B cell (primary cell): ENCODE results near the gene HLA-DOB. TPM values are rescaled to one million over a fixed set of nuclear protein-coding genes. Genes with fewer than 3 reads are reported as not detected.

ENCODE experiments used
- ATAC-seq: fragments of 200-7000 bp; cut with Tn5 transposase; one replicate; pipeline ENCODE4 v1.10.0; 2021; ENCODE audit warnings: low read depth, mild to moderate bottlenecking, moderate number of reproducible peaks, moderate library complexity
- CTCF ChIA-PET: fragments of 350-600 bp; sonication (Branson Sonifier 250); formaldehyde crosslinking; loops from one replicate; lab custom pipeline; 2021; ENCODE audit warnings: antibody characterized with exemption, inconsistent platforms; lab: Charles Lee
- POLR2A ChIA-PET: fragments of 350-600 bp; sonication (Branson Sonifier 250); formaldehyde crosslinking; loops from one replicate; lab custom pipeline; 2021; ENCODE audit warnings: antibody characterized with exemption; lab: Charles Lee
- DNase-seq: peaks from one replicate; pipeline ENCODE4 v3.0.0; 2013
- H2AFZ ChIP-seq: 2 replicates; pipeline ENCODE4 v1.6.1; 2012; ENCODE audit warnings: mild to moderate bottlenecking, low read depth, low read length; ENCODE audit not compliant: insufficient read depth, poor library complexity, severe bottlenecking
- H3K27ac ChIP-seq, 2 donors: 1 replicate in 1 of 2; 2 replicates in 1 of 2; pipeline ENCODE4 v1.5.1; 2012 to 2013; ENCODE audit warnings: low read length in 2 of 2, mild to moderate bottlenecking in 2 of 2, moderate library complexity in 1 of 2
- H3K27me3 ChIP-seq, 4 experiments: fragments of 200-600 bp in 1 of 4; sonication (generic) in 1 of 4; replicated peaks in 1 of 4; 1 replicate in 2 of 4; 2 replicates in 2 of 4; pipeline versions ENCODE4 v1.6.1 to v1.7.0; 2013 to 2016; ENCODE audit warnings: low read length in 3 of 4, mild to moderate bottlenecking in 2 of 4, mixed read lengths in 1 of 4, moderate library complexity in 1 of 4; ENCODE audit not compliant: insufficient read depth in 4 of 4, control insufficient read depth in 3 of 4; ENCODE audit errors: control extremely low read depth in 1 of 4
- H3K36me3 ChIP-seq, 2 experiments: replicated peaks in 1 of 2; 1 replicate in 1 of 2; 2 replicates in 1 of 2; pipeline versions ENCODE4 v1.6.1 to v1.7.1; 2013; ENCODE audit warnings: low read length in 1 of 2; ENCODE audit not compliant: insufficient read depth in 2 of 2, control insufficient read depth in 1 of 2; ENCODE audit errors: control extremely low read depth in 1 of 2, extremely low read depth in 1 of 2
- H3K4me1 ChIP-seq, 2 donors: fragments of 200-600 bp in 1 of 2; sonication (generic) in 1 of 2; 1 replicate in 1 of 2; 2 replicates in 1 of 2; pipeline versions ENCODE4 v1.5.1 to v1.6.1; 2013 to 2017; ENCODE audit warnings: low read length in 2 of 2; ENCODE audit not compliant: control insufficient read depth in 2 of 2, insufficient read depth in 2 of 2
- H3K4me2 ChIP-seq: replicated peaks from 2 replicates; pipeline ENCODE3; 2012; ENCODE audit warnings: mild to moderate bottlenecking, low read depth, low read length; ENCODE audit not compliant: poor library complexity, severe bottlenecking
- H3K4me3 ChIP-seq, 5 experiments: fragments of 200-600 bp in 1 of 5; sonication (generic) in 1 of 5; 1 replicate in 3 of 5; 2 replicates in 2 of 5; pipeline versions ENCODE4 v1.5.1 to v1.7.0; 2011 to 2016; ENCODE audit warnings: low read length in 4 of 5, mild to moderate bottlenecking in 4 of 5, low read depth in 2 of 5, control low read depth in 1 of 5, moderate library complexity in 1 of 5; ENCODE audit not compliant: insufficient read depth in 1 of 5; ENCODE audit errors: control extremely low read depth in 1 of 5, extremely low read depth in 1 of 5
- H3K79me2 ChIP-seq: fragments of 200-600 bp; sonication (generic); one replicate; pipeline ENCODE4 v1.6.0; 2016; ENCODE audit warnings: low read length; ENCODE audit not compliant: control insufficient read depth, insufficient read depth
- H3K9ac ChIP-seq: fragments of 200-600 bp; sonication (generic); 2 replicates; pipeline ENCODE4 v1.6.1; 2017; ENCODE audit warnings: mild to moderate bottlenecking, low read length, moderate library complexity
- H3K9me3 ChIP-seq, 3 donors: one replicate each; pipeline versions ENCODE4 v1.6.1 to v1.7.1; 2013; ENCODE audit warnings: low read length in 2 of 3; ENCODE audit not compliant: control insufficient read depth in 2 of 3, insufficient read depth in 1 of 3; ENCODE audit errors: control extremely low read depth in 1 of 3
- H4K20me1 ChIP-seq: 2 replicates; pipeline ENCODE4 v1.6.0; 2012; ENCODE audit warnings: mild to moderate bottlenecking, low read length; ENCODE audit not compliant: insufficient read depth, control insufficient read depth, poor library complexity, severe bottlenecking
- H3K27ac Mint-ChIP-seq: one replicate; pipeline ENCODE4 v1.8.0; 2021; ENCODE audit warnings: mixed read lengths
- H3K27me3 Mint-ChIP-seq: one replicate; pipeline ENCODE4 v1.8.0; 2021; ENCODE audit warnings: mixed read lengths
- H3K4me1 Mint-ChIP-seq: one replicate; pipeline ENCODE4 v1.8.0; 2021; ENCODE audit warnings: mixed read lengths
- H3K4me3 Mint-ChIP-seq: one replicate; pipeline ENCODE4 v1.8.0; 2021; ENCODE audit warnings: mixed read lengths
- H3K9me3 Mint-ChIP-seq: one replicate; pipeline ENCODE4 v1.8.0; 2022; ENCODE audit warnings: mixed read lengths; ENCODE audit not compliant: insufficient read depth
- CTCF ChIP-seq: fragments of 200-600 bp; IDR thresholded peaks from one replicate; pipeline ENCODE4 v1.8.0; 2022; ENCODE audit warnings: antibody characterized with exemption, mild to moderate bottlenecking
- EZH2 ChIP-seq: IDR thresholded peaks from 2 replicates; pipeline ENCODE4 v1.6.1; 2012; ENCODE audit warnings: borderline replicate concordance, low read depth, mild to moderate bottlenecking, moderate library complexity, low read length; ENCODE audit not compliant: insufficient read depth, poor library complexity, severe bottlenecking
- WGBS: methylation state at CpG from one replicate; pipeline ENCODE4 v1.1.5; 2013; ENCODE audit warnings: missing lambda C conversion rate; ENCODE audit not compliant: insufficient coverage; 5-methylcytosine and 5-hydroxymethylcytosine counted together
- intact Hi-C: fragments of 100-400 bp; cut with micrococcal nuclease; formaldehyde crosslinking; loops from one replicate; pipeline ENCODE4 v1.10.0; 2022
- polyA plus RNA-seq: library from polyadenylated mRNA; depleted of rRNA; stranded (reverse); fragments of >200 nt; gene quantifications from 2 replicates; pipeline ENCODE4 v1.2.3, GENCODE V29; 2012
- total RNA-seq, 2 donors: library from RNA; stranded (reverse); fragments of 120-200 nt in 1 of 2; gene quantifications; 1 replicate in 1 of 2; 2 replicates in 1 of 2; pipeline versions ENCODE4 v1.2.3 to v1.2.4, GENCODE V29; 2013 to 2022

HLA-DOB gene
- total and polyA plus RNA-seq, 2 donors (not counting 1 experiment from before 2014, with no cell fraction given), result 109 to 231 TPM

GRCh38 chr6:32827025-32827424, 10.2 kb upstream of the HLA-DOB start:
- Histone ChIP-seq H3K4me2 (no peak overlapping the region), H4K20me1 (no peaks in the 10 kb centered on the region), H3K79me2 (peaks cover 30% of the 10 kb centered on the region), H3K27ac (no peak overlapping the region), H3K27me3 (no peaks in the 10 kb centered on the region), H3K9ac (no peak overlapping the region), H3K9me3 (no peaks in the 10 kb centered on the region), H3K4me1 (peaks cover under 1% of the 10 kb centered on the region in 2 donors), H3K4me3 (no peak overlapping the region), H2AFZ (no peak overlapping the region), H3K36me3 (peaks cover 18 to 52% of the 10 kb centered on the region in 2 experiments)
- TF ChIP-seq CTCF, result no peak
- no peak for TF ChIP-seq EZH2
- no peak for DNase-seq
- ChIA-PET CTCF (interaction anchor here (0.8 to 4.7 kb wide), 11 partner anchors 10 to 395 kb away, joined by 3 to 33 read pairs (median 3); partner anchors contain the start of genes HLA-DOB, PSMB9, TAP1 and TAP2), POLR2A (interaction anchor here (0.9 kb wide), 1 partner anchor 11 kb away, joined by 6 read pairs; the partner anchor contains the start of gene TAP2)
- Mint-ChIP-seq H3K9me3 (no peaks in the 10 kb centered on the region), H3K27me3 (no peaks in the 10 kb centered on the region), H3K4me1 (peaks cover 9% of the 10 kb centered on the region), H3K27ac (peak overlapping the region; percentile 18), H3K4me3 (no peak overlapping the region)
- intact Hi-C loops, result no loop called here
- 100% methylated on average over 1 of the region's 3 CpGs for WGBS
- no peak for ATAC-seq

GRCh38 chr6:32825966-32826365, 9.2 kb upstream of the HLA-DOB start:
- TF ChIP-seq CTCF, result no peak
- TF ChIP-seq EZH2, result no peak
- POLR2A ChIA-PET, result no interaction called here
- Mint-ChIP-seq H3K27me3 (no peaks in the 10 kb centered on the region), H3K9me3 (no peaks in the 10 kb centered on the region), H3K4me1 (peaks cover 15% of the 10 kb centered on the region), H3K27ac (no peak overlapping the region), H3K4me3 (no peak overlapping the region)
- H3K79me2 ChIP-seq, result peaks cover 19% of the 10 kb centered on the region
- CTCF ChIA-PET, result interaction anchor here (0.9 to 4.7 kb wide), 10 partner anchors 9 to 189 kb away, joined by 3 to 33 read pairs (median 4); partner anchors contain the start of genes HLA-DOB and TAP2
- no peaks in the 10 kb centered on the region for H4K20me1 ChIP-seq
- no peaks in the 10 kb centered on the region for H3K27me3 ChIP-seq
- ATAC-seq, result no peak
- no peak overlapping the region for H2AFZ ChIP-seq
- intact Hi-C loops, result no loop called here
- no peak overlapping the region for H3K4me2 ChIP-seq
- peaks cover 12 to 43% of the 10 kb centered on the region in 2 experiments for H3K36me3 ChIP-seq
- 86% methylated on average over 1 of the region's 2 CpGs for WGBS
- no peaks in the 10 kb centered on the region for H3K9me3 ChIP-seq
- H3K27ac ChIP-seq, result no peak overlapping the region
- peaks cover 11% of the 10 kb centered on the region in 2 donors for H3K4me1 ChIP-seq
- DNase-seq, result no peak
- no peak overlapping the region for H3K9ac ChIP-seq
- H3K4me3 ChIP-seq, result no peak overlapping the region
